GM15510 (cell line): ENCODE results near the gene NOTCH2.

ENCODE experiments used
- POLR2A ChIP-seq: IDR thresholded peaks from 3 replicates; pipeline ENCODE4 v1.6.1; 2011; ENCODE audit warnings: borderline replicate concordance; ENCODE audit not compliant: insufficient read length; ENCODE audit errors: extremely low read depth

NOTCH2 gene

DNA sequence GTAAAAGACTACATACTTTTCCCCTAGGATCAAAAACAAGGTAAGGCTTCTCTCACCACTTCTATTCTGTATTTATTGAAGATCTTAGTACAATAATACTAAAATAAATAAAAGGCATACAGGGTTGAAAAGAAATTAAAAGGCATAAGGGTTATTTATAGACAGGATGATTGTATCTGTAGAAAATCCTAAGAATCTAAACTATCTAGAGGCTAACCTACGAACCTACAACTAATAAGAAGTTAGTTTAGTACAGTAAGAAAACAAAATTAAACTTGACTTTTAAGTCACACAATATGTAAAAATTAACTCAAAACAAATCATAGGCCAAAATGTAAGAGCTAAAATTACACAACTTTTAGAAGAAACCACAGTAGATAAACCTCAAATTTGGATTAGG is 122.7 kb downstream of the NOTCH2 start:
- TF ChIP-seq POLR2A, result no peak

DNA sequence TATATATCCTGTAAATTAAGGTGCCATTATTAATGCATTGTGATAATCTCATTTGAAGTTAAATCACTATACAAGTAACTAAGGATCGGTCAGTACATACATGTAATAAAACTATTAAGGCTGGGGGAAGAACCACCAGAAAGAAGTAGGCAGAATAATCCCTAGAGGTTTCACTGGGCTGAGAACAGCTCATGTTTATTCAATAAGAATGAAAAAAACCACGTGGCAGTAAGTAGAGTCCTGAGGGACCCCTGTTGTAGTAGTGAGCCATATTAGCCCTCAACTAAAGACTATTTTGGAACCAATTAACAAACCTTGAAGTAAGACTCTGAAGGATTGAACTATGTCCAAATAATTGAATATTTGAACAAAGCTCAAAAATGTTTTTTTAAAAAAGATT is 126.2 kb downstream of the NOTCH2 start:
- no peak for TF ChIP-seq POLR2A

DNA sequence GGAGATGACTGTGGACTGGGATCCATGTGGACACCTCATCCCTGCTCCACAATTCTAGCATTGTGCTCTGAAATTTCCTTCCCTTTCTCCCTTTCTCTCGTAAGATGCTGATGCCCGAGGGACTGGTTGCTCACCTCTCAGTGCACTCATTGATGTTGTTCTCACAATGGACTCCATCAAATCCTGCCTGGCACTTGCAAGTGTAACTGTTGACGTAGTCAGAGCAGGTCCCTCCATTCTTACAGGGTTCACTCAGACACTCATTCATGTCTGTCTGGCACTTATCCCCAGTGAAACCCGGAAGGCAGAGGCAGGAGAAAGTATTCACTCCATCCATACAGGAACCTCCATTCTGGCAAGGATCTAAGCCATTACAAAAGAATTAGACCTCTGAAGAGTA is 128.1 kb downstream of the NOTCH2 start:
- TF ChIP-seq POLR2A, result no peak

DNA sequence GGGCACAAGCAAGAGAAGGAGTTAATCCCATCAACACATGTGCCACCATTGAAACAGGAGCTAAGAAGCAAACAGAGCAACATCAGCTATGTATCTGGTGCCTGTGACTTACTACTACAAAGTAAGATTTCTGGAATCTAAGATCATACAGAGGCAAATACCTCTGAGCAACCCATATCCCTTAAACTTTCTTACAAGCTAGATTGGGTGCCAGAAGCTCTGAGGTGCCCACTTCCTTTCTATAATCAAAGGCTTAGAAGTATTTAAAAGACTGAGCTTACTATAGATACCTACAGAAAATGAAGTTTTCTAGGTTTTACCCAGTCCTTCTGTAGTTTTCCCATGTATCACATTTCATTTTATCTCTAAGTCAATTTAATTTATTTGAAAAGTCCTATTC is 128.8 kb downstream of the NOTCH2 start:
- no peak for TF ChIP-seq POLR2A

DNA sequence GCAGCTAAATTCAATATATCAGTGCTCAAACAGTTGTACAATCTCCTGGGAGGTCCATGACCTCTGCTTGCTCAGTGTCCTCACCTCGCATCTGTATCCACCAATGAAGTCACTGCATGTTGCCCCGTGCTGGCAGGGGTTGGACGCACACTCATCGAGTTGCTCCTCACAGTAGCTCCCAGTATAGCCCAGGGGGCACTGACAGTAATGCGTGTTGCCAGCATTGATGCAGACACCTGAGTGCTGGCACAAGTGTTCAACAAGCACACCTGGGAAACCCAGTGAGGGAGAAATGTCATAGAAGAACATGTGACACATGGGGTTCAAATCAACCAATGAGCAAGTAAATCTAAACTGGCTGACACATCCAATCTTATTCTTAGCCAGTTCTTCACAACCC is 132.3 kb downstream of the NOTCH2 start:
- no peak for TF ChIP-seq POLR2A

DNA sequence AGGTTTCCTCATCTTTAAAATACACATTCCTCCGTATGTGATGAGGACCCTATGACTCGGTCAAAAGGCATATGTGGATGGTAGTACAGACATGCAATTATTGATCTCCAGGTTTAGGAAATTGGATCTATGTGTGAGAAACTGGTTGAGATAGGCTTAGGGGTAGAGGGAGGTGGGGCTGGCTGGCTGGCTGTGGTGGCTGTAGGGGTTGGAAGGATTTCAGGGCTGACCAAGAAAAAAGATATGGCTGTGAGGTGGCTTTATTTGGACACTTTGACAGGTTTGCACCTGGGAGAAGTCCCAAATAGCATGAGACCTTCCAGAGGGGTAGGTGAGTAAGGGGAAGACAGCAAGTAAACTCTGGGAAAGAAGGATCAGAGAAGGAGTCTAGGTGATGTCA is 133.5 kb downstream of the NOTCH2 start:
- no peak for TF ChIP-seq POLR2A

DNA sequence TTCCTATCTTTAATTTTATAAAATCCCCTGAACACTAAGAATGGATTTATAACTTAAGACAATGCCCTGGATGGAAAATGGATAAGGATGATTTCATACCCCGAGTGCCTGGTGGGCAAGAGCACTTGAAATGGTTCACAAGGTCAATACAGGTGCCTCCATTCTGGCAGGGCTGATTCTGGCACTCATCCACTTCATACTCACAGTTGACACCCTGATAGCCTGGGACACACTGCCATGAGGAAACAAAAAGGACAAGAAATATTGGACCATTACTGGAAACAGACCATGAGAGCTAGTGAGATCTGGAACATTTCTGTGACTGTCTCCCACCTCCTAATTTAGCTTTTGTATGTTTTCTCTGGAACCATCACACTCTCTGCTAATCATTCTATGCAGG is 134.1 kb downstream of the NOTCH2 start:
- no peak for TF ChIP-seq POLR2A

DNA sequence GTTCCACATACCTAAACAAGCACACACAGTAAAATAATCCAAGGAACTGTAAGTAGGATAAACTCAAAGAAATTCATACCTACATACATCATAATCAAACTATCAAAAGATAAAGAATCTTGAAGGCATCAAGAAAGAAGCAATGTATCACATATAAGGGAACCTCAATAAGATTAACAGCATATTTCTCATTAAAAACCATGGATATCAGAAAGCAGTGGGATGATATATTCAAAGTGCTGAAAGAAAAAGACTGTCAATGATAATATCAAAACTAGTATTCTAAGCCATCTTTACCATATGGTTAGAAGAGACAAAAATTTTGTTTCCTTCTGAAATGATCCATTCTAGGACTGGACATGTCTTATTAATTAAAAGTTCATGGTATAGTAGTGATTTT is 136.1 kb downstream of the NOTCH2 start:
- TF ChIP-seq POLR2A, result no peak

DNA sequence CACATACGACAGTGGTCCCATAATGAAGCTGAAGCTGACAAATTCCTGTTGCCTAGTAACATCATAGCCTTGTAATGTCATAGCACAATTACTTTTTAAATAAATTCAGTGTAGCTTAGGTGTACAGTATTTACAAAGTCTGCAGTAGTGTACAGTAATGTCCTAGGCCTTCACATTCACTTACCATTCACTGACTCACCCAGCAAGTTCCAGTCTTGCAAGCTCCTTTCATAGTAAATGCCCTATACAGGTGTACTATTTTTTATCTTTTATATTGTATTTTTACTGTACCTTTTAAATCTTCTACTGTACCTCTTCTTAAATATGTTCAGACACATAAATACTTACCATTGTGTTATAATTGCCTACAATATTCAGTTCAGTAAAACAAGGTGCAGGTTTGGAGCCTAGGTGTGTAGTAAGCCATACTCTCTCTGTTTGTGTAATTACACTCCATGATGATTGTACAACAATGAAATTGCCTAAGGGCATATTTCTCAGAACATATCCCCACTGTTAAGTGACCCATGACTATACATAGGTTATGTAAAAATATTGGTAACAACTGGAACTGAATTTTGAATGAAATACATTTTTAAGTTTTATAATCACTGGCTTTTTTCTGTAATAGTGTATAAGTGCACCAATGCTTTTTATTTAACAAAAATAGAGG is 139.7 kb downstream of the NOTCH2 start:
- TF ChIP-seq POLR2A, result no peak

DNA sequence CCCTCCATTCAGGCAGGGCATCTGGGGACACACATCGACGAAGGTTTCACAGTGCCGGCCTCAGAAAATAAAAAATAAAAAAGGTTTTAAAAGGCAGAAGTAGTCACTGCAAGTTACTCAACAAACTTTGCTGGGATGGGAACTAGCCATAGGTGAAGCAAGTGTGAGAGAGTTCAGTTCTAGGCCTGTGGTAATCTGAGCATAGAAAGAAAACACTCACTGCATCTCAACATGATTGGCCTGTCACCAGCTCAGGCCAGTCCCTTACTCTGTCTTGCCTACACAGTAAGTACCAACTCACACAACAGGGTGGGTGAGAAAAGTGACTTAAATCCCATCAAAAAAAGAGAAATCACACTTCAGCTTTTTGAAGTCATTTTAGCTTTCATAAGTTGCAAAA is 142.9 kb downstream of the NOTCH2 start:
- TF ChIP-seq POLR2A, result no peak

DNA sequence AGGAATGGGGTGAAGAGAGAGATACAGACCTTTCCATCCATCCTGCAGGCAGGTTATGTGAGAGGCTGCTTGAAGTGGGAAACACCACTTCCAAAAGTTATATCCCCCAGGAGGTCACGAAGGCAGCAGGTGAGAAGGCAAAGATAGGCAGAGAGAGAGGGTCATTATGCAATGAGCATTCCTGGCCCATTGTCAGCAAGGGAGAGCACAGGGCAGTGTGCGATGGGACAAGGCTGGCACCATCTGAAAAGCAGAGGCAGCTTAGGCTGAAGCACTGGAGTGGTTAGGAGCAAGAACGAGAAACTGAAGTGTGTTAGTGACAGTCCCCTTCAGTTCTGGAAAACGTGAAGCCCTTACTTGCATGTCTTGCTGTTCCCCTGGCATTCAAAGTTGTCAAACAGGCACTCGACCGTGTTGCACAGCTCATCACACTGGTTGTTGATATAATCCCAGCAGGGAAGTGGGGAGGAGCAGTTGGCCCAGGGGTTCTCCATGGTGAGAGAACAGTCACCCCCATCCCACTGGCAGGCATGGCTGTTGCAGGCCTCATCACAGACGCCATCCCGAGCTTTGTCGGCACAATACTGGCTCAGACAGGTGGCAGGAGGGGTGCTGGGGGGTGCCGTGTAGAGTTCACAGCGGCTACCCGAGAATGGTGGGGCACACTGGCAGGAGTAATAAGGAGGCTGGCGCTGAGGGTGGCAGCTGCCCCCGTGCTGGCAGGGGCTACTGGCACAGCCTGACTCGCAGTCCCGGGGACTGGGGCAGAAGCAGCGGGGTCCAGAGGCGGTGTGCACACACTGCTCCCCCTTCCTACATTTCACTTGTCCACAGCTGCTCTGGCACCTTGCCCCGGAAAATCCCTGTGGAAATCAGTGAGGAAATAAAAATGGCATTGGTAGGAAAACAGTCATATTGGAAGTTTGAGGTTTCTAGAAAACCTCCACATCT is 144.2 kb downstream of the NOTCH2 start:
- no peak for TF ChIP-seq POLR2A

DNA sequence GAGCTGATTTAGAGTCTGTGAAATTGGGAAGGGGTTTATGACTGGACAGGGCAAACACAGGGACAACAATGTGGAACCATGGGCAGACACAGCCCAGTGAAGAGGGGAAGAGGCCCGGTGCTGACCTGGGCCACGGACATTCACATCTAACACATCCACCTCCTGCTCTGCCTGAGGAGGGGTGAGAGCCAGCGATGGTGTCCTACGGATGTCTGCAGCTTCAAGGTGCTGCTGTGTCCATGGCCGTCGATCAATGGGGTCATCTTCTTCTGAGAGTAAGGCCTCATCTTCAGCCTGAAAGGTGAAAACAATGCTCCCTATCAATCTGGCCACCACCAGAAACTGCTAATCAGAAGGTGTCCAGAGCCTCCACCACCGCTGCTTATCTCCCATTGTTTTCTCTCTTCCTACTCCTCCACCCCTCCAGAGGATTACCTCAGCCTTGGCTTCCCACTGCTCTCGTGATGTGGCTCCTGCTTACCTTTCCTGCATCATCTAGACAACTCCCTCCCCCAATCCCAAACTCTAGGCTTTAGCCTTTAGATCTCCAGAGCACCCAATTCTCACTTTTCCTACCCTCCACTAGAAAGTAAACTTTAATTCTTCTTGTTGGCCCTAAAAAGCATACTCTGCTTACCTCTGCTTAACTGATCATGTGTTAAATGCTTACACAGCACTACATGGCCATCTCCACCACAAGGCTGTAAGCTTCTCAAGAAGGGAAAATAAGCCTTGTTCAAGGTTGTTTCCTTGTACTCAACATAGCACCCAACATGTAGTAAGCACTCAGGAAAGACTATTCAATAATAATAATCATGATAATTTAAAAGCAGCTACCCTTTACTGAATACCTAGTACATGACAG is 149.1 kb downstream of the NOTCH2 start:
- TF ChIP-seq POLR2A, result no peak

DNA sequence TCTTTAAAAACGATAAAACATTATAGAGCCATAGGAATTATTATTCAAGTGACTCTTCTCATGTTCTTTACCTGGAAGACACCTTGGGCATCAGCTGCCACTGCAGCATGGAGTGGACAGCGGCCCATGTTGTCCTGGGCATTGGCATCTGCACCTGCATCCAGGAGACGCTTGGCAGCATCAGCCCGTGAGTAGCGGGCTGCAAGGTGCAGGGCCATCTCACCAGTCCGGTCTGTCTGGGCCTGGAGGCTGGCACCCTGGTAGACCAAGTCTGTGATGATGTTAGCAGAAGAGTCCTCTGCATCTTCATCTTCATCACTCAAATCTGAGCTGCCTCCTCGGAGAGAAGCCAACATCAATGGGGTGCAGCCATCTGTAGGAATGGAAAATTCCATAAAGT is 150.2 kb downstream of the NOTCH2 start:
- no peak for TF ChIP-seq POLR2A

DNA sequence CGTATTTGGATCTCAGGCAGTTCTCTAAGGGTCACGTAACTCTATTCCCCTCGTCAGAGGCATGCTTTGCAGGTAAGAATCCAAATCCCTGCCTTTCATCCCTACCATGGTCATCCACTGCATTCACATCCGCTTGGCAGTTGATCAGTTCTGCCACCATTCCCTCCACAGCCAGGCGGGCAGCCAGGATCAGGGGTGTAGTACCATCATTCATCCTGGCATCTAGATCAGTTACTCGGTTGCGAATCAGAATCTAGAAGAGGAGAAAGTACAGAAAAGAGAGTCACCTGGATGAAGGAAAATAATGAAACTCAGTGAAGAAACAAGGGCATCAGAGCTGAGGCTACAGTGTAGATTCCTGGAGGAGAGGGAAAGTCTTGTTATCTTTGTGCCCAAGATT is 151.2 kb downstream of the NOTCH2 start:
- TF ChIP-seq POLR2A, result no peak

DNA sequence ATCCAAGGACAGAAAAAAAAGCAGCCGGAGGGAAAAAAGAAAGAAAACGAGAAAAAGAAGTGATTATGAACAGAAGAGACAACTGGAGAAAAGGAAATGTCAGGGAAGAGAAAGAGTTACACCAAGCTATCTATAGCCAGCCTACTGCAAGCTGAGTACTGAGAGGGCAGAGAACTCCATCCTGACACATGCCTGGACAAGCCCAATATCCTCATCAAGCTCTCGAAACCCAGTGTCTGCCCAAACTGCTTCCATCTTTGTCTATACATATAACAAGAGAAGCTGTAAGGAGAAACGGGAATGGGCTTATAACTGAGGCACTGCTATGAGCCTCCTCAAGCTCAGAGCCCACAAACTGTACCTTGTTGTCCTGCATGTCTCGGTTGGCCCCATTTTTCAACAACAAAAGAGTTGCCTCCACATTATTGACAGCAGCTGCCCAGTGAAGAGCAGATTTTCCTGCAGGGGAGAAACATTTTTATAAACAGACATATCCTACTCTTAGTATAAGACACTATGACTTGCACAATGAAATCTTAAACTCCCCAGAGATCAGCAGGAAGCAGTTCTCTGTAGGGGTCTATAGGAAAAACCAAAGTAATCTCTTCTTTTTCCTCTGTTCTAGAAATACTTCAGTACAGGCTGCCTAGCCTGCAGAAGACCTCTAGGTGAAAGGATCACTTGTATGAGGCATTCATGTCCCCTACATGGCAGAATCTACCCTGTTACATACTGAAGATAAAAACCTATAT is 152.0 kb downstream of the NOTCH2 start:
- TF ChIP-seq POLR2A, result no peak

DNA sequence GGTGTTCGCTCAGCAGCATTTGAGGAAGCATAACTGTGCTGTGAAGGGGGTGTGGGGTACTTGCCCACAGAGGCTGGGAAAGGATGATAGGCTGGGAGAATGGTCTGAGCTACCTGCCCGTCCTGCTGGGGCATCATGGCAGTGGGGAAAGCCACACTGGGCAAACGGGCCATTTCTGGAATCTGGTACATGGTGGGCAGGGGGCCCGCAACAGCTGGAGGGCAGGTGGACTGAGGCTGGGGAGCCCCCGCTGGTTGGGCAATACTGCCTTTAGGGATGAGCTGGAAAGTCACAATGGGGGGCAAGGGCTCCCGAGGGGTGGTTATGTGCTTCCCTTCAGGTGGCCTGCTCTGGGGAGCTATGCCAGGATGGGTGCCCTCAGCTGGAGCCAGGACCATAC is 153.9 kb downstream of the NOTCH2 start:
- no peak for TF ChIP-seq POLR2A
